Psoas muscle (tissue), 8 donors: ENCODE measurements around the gene SARS1. TPM values are rescaled to one million over a fixed set of nuclear protein-coding genes. Genes with fewer than 3 reads are reported as not detected.

ENCODE experiments used
- ATAC-seq, 4 donors: fragments of 200-7000 bp; cut with Tn5 transposase; one replicate each; pipeline ENCODE4 v1.9.1; 2020; ENCODE audit warnings: moderate library complexity in 3 of 4, mild to moderate bottlenecking in 2 of 4
- DNase-seq, 2 donors: peaks; one replicate each; pipeline ENCODE4 v3.0.0-alpha.2; 2020
- H3K27ac ChIP-seq: fragments of 200-600 bp; one replicate; pipeline ENCODE4 v1.8.0; 2022
- H3K27me3 ChIP-seq, 3 donors: fragments of 200-600 bp in 1 of 3; one replicate each; pipeline versions ENCODE4 v1.6.1 to v1.8.0; 2013 to 2022; ENCODE audit warnings: low read length in 2 of 3, mild to moderate bottlenecking in 2 of 3, moderate library complexity in 1 of 3; ENCODE audit not compliant: insufficient read depth in 3 of 3
- H3K36me3 ChIP-seq, 2 donors: fragments of 200-600 bp in 1 of 2; one replicate each; pipeline versions ENCODE4 v1.6.1 to v1.8.0; 2013 to 2022; ENCODE audit warnings: low read depth in 1 of 2, mild to moderate bottlenecking in 1 of 2, moderate library complexity in 1 of 2; ENCODE audit not compliant: insufficient read depth in 1 of 2
- H3K4me1 ChIP-seq: fragments of 200-600 bp; one replicate; pipeline ENCODE4 v1.8.0; 2022
- H3K4me3 ChIP-seq: fragments of 200-600 bp; one replicate; pipeline ENCODE4 v1.8.0; 2022; ENCODE audit warnings: mild to moderate bottlenecking
- H3K9me3 ChIP-seq: fragments of 200-600 bp; one replicate; pipeline ENCODE4 v1.8.0; 2022
- CTCF ChIP-seq: fragments of 200-600 bp; IDR thresholded peaks from one replicate; pipeline ENCODE4 v1.8.0; 2022; ENCODE audit warnings: antibody characterized with exemption
- WGBS, 3 donors: extraction: QIAGEN DNeasy Blood & Tissue Kit; methylation state at CpG; one replicate each; pipeline versions ENCODE4 v1.1.6 to v1.1.7; 2013; 5-methylcytosine and 5-hydroxymethylcytosine counted together
- intact Hi-C, 2 donors: fragments of 100-400 bp; cut with DNase I; formaldehyde crosslinking; loops; one replicate each; pipeline versions ENCODE4 v1.11.0 to v1.14.2; 2022
- polyA plus RNA-seq, 3 donors: library from polyadenylated mRNA; stranded (reverse); fragments of 200-250 nt; gene quantifications; one replicate each; pipeline ENCODE4 v1.2.3, GENCODE V29; 2013
- total RNA-seq, 4 donors: library from RNA; stranded (reverse); fragmentation: NEBNext Ultra II Directional in 2 of 4; extraction: Animal tissue kit (Norgen Biotek cat#: 25700) in 2 of 4; gene quantifications; one replicate each; pipeline versions ENCODE4 v1.2.1 to v1.2.4, GENCODE V29; 2021 to 2023
- donor health status: healthy with polysubstance abuse.
- donor health status: DM: no; HTN: no; CAD: no; lungs with moderate emphysema.
- donor health status: Bipolar disorder and iron deficiency.
- donor health status: healthy.
- donor health status: DM: yes; HTN: yes; CAD: no.
- donor health status: DM: no; HTN: no; CAD: no.
- donor health status: DM: no; HTN: no; CAD: no.
- donor health status: DM: yes; HTN: yes; CAD: no.

SARS1 gene
- total and polyA plus RNA-seq, 7 donors: 76.4 to 155 (median 149) TPM

- Histone ChIP-seq H3K4me1 (no peaks in the 10 kb centered on the region), H3K9me3 (no peaks in the 10 kb centered on the region), H3K4me3 (no peak overlapping the region), H3K27me3 (no peaks in the 10 kb centered on the region), H3K36me3 (peaks cover 0 to 23% of the 10 kb centered on the region in 2 donors), H3K27ac (no peak overlapping the region)
- DNase-seq (peak in 1 of 2 donors; percentile 41), ATAC-seq (no peak)
- no peak for TF ChIP-seq CTCF
- 90 to 93% (median 92%) methylated on average over 16 of the region's 16 CpGs for WGBS, 3 donors
- intact Hi-C loops: loop anchor here (5.0 kb wide), 1 partner anchor 136 kb away; the partner anchor contains the start of gene SORT1 (in 2 of the 2)
Observed at GRCh38 chr1:109261006-109261405, 47.3 kb downstream of the SARS1 start.

GRCh38 chr1:109261578-109261977, 47.9 kb downstream of the SARS1 start:
- Histone ChIP-seq H3K4me1 (no peaks in the 10 kb centered on the region), H3K36me3 (peaks cover 0 to 23% of the 10 kb centered on the region in 2 donors), H3K9me3 (no peaks in the 10 kb centered on the region), H3K4me3 (no peak overlapping the region), H3K27me3 (no peaks in the 10 kb centered on the region), H3K27ac (no peak overlapping the region)
- no peak for TF ChIP-seq CTCF
- intact Hi-C loops: loop anchor here (5.0 kb wide), 1 partner anchor 136 kb away; the partner anchor contains the start of gene SORT1 (in 2 of the 2)
- peak in 1 of 2 donors; percentile 42 for DNase-seq
- 81 to 88% (median 82%) methylated on average over 6 of the region's 6 CpGs for WGBS, 3 donors
- no peak for ATAC-seq

GRCh38 chr1:109262231-109263055, 48.7 kb downstream of the SARS1 start:
- no peaks in the 10 kb centered on the region for H3K27me3 ChIP-seq
- no peak overlapping the region for H3K27ac ChIP-seq
- 81% methylated on average over 21 to 22 of the region's 22 CpGs for WGBS, 3 donors
- intact Hi-C loops: loop anchor here (5.0 kb wide), 1 partner anchor 135 kb away; the partner anchor contains the start of gene SORT1 (in 2 of the 2)
- no peak for TF ChIP-seq CTCF
- H3K4me3 ChIP-seq: no peak overlapping the region
- H3K4me1 ChIP-seq: no peaks in the 10 kb centered on the region
- H3K36me3 ChIP-seq: peaks cover 0 to 23% of the 10 kb centered on the region in 2 donors
- no peaks in the 10 kb centered on the region for H3K9me3 ChIP-seq
- DNase-seq (peak in 1 of 2 donors; percentile 50), ATAC-seq (no peak)

- no peaks in the 10 kb centered on the region for H3K27me3 ChIP-seq
- DNase-seq (no peak), ATAC-seq (peak in 1 of 4 donors; percentile 13)
- no peak for TF ChIP-seq CTCF
- H3K36me3 ChIP-seq: peaks cover 0 to 23% of the 10 kb centered on the region in 2 donors
- no peak overlapping the region for H3K4me3 ChIP-seq
- WGBS, 3 donors: 79 to 88% (median 81%) methylated on average over 9 to 12 of the region's 12 CpGs
- no peaks in the 10 kb centered on the region for H3K9me3 ChIP-seq
- intact Hi-C loops: loop anchor here (5.0 kb wide), 1 partner anchor 134 kb away; the partner anchor contains the start of gene SORT1 (in 2 of the 2)
- H3K4me1 ChIP-seq: no peaks in the 10 kb centered on the region
- no peak overlapping the region for H3K27ac ChIP-seq
Observed at GRCh38 chr1:109263234-109263596, 49.5 kb downstream of the SARS1 start.
